Trophoblast cell (in vitro differentiated cells and primary cell): Measurements from ENCODE around the gene MFAP4.

Experiments used
- DNase-seq, 2 donors: peaks; one replicate each; pipeline ENCODE4 v3.0.0-alpha.2; 2016
- H2AFZ ChIP-seq: 2 replicates; pipeline ENCODE4 v1.6.1; 2013; ENCODE audit warnings: low read length, moderate library complexity, mild to moderate bottlenecking; ENCODE audit not compliant: insufficient read depth, poor library complexity
- H2AK5ac ChIP-seq: 2 replicates; pipeline ENCODE4 v1.6.1; 2013; ENCODE audit warnings: mild to moderate bottlenecking, low read length
- H2BK120ac ChIP-seq: 2 replicates; pipeline ENCODE4 v1.6.1; 2013; ENCODE audit warnings: low read length, mild to moderate bottlenecking, moderate library complexity; ENCODE audit not compliant: insufficient read depth, poor library complexity
- H2BK12ac ChIP-seq: 2 replicates; pipeline ENCODE4 v1.6.1; 2013; ENCODE audit warnings: mild to moderate bottlenecking, low read length, moderate library complexity
- H2BK5ac ChIP-seq: 2 replicates; pipeline ENCODE4 v1.6.1; 2013; ENCODE audit warnings: low read length, low read depth, moderate library complexity, mild to moderate bottlenecking; ENCODE audit not compliant: poor library complexity
- H3K14ac ChIP-seq: 2 replicates; pipeline ENCODE4 v1.6.1; 2013; ENCODE audit warnings: mild to moderate bottlenecking, low read length
- H3K18ac ChIP-seq: 2 replicates; pipeline ENCODE4 v1.6.1; 2013; ENCODE audit warnings: mild to moderate bottlenecking, low read length
- H3K23ac ChIP-seq: 2 replicates; pipeline ENCODE4 v1.6.1; 2013; ENCODE audit warnings: low read length
- H3K27ac ChIP-seq: 2 replicates; pipeline ENCODE4 v1.5.1; 2013; ENCODE audit warnings: low read depth, mild to moderate bottlenecking, inconsistent platforms, low read length, moderate library complexity
- H3K27me3 ChIP-seq: 2 replicates; pipeline ENCODE4 v1.6.1; 2013; ENCODE audit warnings: inconsistent platforms, mild to moderate bottlenecking, low read length, moderate library complexity; ENCODE audit not compliant: insufficient read depth
- H3K36me3 ChIP-seq, 2 experiments: 1 replicate in 1 of 2; 2 replicates in 1 of 2; pipeline ENCODE4 v1.6.1; 2013; ENCODE audit warnings: low read length in 2 of 2, mild to moderate bottlenecking in 2 of 2, moderate library complexity in 1 of 2; ENCODE audit not compliant: insufficient read depth in 2 of 2, control insufficient read depth in 1 of 2
- H3K4ac ChIP-seq: 2 replicates; pipeline ENCODE4 v1.6.1; 2013; ENCODE audit warnings: low read depth, mild to moderate bottlenecking, low read length, moderate library complexity
- H3K4me1 ChIP-seq, 2 experiments: 1 replicate in 1 of 2; 2 replicates in 1 of 2; pipeline ENCODE4 v1.6.1; 2013; ENCODE audit warnings: low read length in 2 of 2, mild to moderate bottlenecking in 2 of 2, moderate library complexity in 1 of 2; ENCODE audit not compliant: insufficient read depth in 2 of 2, control insufficient read depth in 1 of 2
- H3K4me2 ChIP-seq: 2 replicates; pipeline ENCODE4 v1.6.1; 2013; ENCODE audit warnings: inconsistent platforms, mild to moderate bottlenecking, low read length, moderate library complexity
- H3K4me3 ChIP-seq: 2 replicates; pipeline ENCODE4 v1.5.1; 2013; ENCODE audit warnings: mild to moderate bottlenecking, low read depth, low read length, inconsistent platforms
- H3K79me1 ChIP-seq: one replicate; pipeline ENCODE4 v1.6.1; 2013; ENCODE audit warnings: low read length
- H3K79me2 ChIP-seq: 2 replicates; pipeline ENCODE4 v1.6.1; 2013; ENCODE audit warnings: low read length, mild to moderate bottlenecking; ENCODE audit not compliant: control insufficient read depth, insufficient read depth, poor library complexity
- H3K9ac ChIP-seq: 2 replicates; pipeline ENCODE4 v1.6.1; 2013; ENCODE audit warnings: mild to moderate bottlenecking, low read length
- H3K9me3 ChIP-seq: 2 replicates; pipeline ENCODE4 v1.6.1; 2013; ENCODE audit warnings: low read depth, mild to moderate bottlenecking, control low read depth, inconsistent platforms, low read length; ENCODE audit not compliant: insufficient read depth
- H4K12ac ChIP-seq: 2 replicates; pipeline ENCODE4 v1.6.1; 2013; ENCODE audit warnings: low read depth, mild to moderate bottlenecking, low read length, moderate library complexity
- H4K8ac ChIP-seq: 2 replicates; pipeline ENCODE4 v1.6.1; 2013; ENCODE audit warnings: low read depth, mild to moderate bottlenecking, low read length, moderate library complexity
- H4K91ac ChIP-seq: one replicate; pipeline ENCODE4 v1.6.1; 2013; ENCODE audit warnings: low read depth, mild to moderate bottlenecking, low read length, moderate library complexity
- WGBS: extraction: QIAGEN DNeasy Blood & Tissue Kit; methylation state at CpG from one replicate; pipeline ENCODE4 v1.1.7; 2013; ENCODE audit warnings: missing lambda C conversion rate; ENCODE audit not compliant: insufficient read length, insufficient coverage; ENCODE audit errors: extremely low coverage; 5-methylcytosine and 5-hydroxymethylcytosine counted together

The MFAP4 gene

GRCh38 chr17:19409066-19409465 is 22.1 kb upstream of the MFAP4 start:
- H3K4me2 ChIP-seq, result no peak overlapping the region
- no peak overlapping the region for H2AK5ac ChIP-seq
- no peak overlapping the region for H3K18ac ChIP-seq
- no peak overlapping the region for H3K23ac ChIP-seq
- H4K12ac ChIP-seq, result no peak overlapping the region
- no peak overlapping the region for H4K91ac ChIP-seq
- no peaks in the 10 kb centered on the region for H3K79me2 ChIP-seq
- H2AFZ ChIP-seq, result no peak overlapping the region
- no peaks in the 10 kb centered on the region for H3K79me1 ChIP-seq
- H3K9me3 ChIP-seq, result no peaks in the 10 kb centered on the region
- H3K36me3 ChIP-seq, result no peaks in the 10 kb centered on the region
- no peak overlapping the region for H3K4me3 ChIP-seq
- no peak overlapping the region for H3K4ac ChIP-seq
- no peak overlapping the region for H2BK120ac ChIP-seq
- no peak overlapping the region for H3K14ac ChIP-seq
- H3K27ac ChIP-seq, result no peak overlapping the region
- no peaks in the 10 kb centered on the region for H3K4me1 ChIP-seq
- no peak overlapping the region for H4K8ac ChIP-seq
- WGBS, result no CpG with 5 or more reads among the region's 3 CpGs
- DNase-seq, result no peak
- H3K9ac ChIP-seq, result no peak overlapping the region
- H3K27me3 ChIP-seq, result no peaks in the 10 kb centered on the region
- H2BK5ac ChIP-seq, result no peak overlapping the region
- no peak overlapping the region for H2BK12ac ChIP-seq

GRCh38 chr17:19408346-19408710 is 21.3 kb upstream of the MFAP4 start:
- Histone ChIP-seq H3K4me2 (no peak overlapping the region), H3K79me1 (no peaks in the 10 kb centered on the region), H3K27ac (no peak overlapping the region), H2BK5ac (no peak overlapping the region), H2AFZ (no peak overlapping the region), H3K4me1 (no peaks in the 10 kb centered on the region), H3K9me3 (no peaks in the 10 kb centered on the region), H4K8ac (no peak overlapping the region), H2BK12ac (no peak overlapping the region), H3K18ac (no peak overlapping the region), H2AK5ac (no peak overlapping the region), H3K4me3 (no peak overlapping the region), H3K36me3 (no peaks in the 10 kb centered on the region), H4K91ac (no peak overlapping the region), H3K9ac (no peak overlapping the region), H3K14ac (no peak overlapping the region), H3K27me3 (no peaks in the 10 kb centered on the region), H4K12ac (no peak overlapping the region), H3K23ac (no peak overlapping the region), H2BK120ac (no peak overlapping the region), H3K79me2 (no peaks in the 10 kb centered on the region), H3K4ac (no peak overlapping the region)
- no peak for DNase-seq
- WGBS, result no CpG with 5 or more reads among the region's 2 CpGs

- no peak overlapping the region for H4K12ac ChIP-seq
- H4K91ac ChIP-seq, result no peak overlapping the region
- DNase-seq, result no peak
- no peak overlapping the region for H3K4me3 ChIP-seq
- no peaks in the 10 kb centered on the region for H3K79me1 ChIP-seq
- H3K4me2 ChIP-seq, result no peak overlapping the region
- no peaks in the 10 kb centered on the region for H3K27me3 ChIP-seq
- H3K9me3 ChIP-seq, result no peaks in the 10 kb centered on the region
- H3K4ac ChIP-seq, result no peak overlapping the region
- no peaks in the 10 kb centered on the region for H3K4me1 ChIP-seq
- no CpG with 5 or more reads among the region's 10 CpGs for WGBS
- no peak overlapping the region for H3K27ac ChIP-seq
- H2BK5ac ChIP-seq, result no peak overlapping the region
- no peak overlapping the region for H2BK120ac ChIP-seq
- H3K36me3 ChIP-seq, result no peaks in the 10 kb centered on the region
- no peak overlapping the region for H3K14ac ChIP-seq
- H3K18ac ChIP-seq, result no peak overlapping the region
- H2AFZ ChIP-seq, result no peak overlapping the region
- no peak overlapping the region for H4K8ac ChIP-seq
- no peak overlapping the region for H3K9ac ChIP-seq
- H3K23ac ChIP-seq, result no peak overlapping the region
- no peaks in the 10 kb centered on the region for H3K79me2 ChIP-seq
- H2BK12ac ChIP-seq, result no peak overlapping the region
- no peak overlapping the region for H2AK5ac ChIP-seq
These were observed 20.8 kb upstream of the MFAP4 start for GRCh38 chr17:19407601-19408345.

- Histone ChIP-seq H2BK5ac (no peak overlapping the region), H2AFZ (no peak overlapping the region), H3K36me3 (no peaks in the 10 kb centered on the region)
These were observed 18.1 kb upstream of the MFAP4 start for GRCh38 chr17:19405114-19405513.

More at GRCh38 chr17:19405114-19405513, 18.1 kb upstream of the MFAP4 start:
- Histone ChIP-seq H3K14ac (no peak overlapping the region), H3K9ac (no peak overlapping the region), H3K18ac (no peak overlapping the region), H3K4ac (no peak overlapping the region), H3K4me1 (no peaks in the 10 kb centered on the region), H3K27ac (no peak overlapping the region), H3K4me2 (no peak overlapping the region), H2BK12ac (no peak overlapping the region), H4K12ac (no peak overlapping the region), H3K9me3 (no peaks in the 10 kb centered on the region), H3K23ac (no peak overlapping the region), H3K79me2 (no peaks in the 10 kb centered on the region), H4K8ac (no peak overlapping the region), H3K4me3 (no peak overlapping the region), H3K79me1 (no peaks in the 10 kb centered on the region), H2BK120ac (no peak overlapping the region), H2AK5ac (no peak overlapping the region), H4K91ac (no peak overlapping the region), H3K27me3 (no peaks in the 10 kb centered on the region)
- no peak for DNase-seq
- no CpG with 5 or more reads among the region's 5 CpGs for WGBS
